Motor neuron (in vitro differentiated cells): ENCODE data around the gene ANHX. TPM values are rescaled to one million over a fixed set of nuclear protein-coding genes. Genes with fewer than 3 reads are reported as not detected.

Source experiments
- ATAC-seq, 8 experiments: fragments of 200-7000 bp; cut with Tn5 transposase; replicated peaks in 6 of 8; 2 replicates each; pipeline ENCODE4 v1.8.0; 2021; ENCODE audit warnings: mild to moderate bottlenecking in 8 of 8, moderate library complexity in 8 of 8
- H3K27ac ChIP-seq, 2 donors: fragments of 250-450 bp; sonication (Bioruptor Pico); 2 replicates each; pipeline ENCODE4 v1.9.0; 2021; ENCODE audit warnings: antibody characterized with exemption in 2 of 2, mild to moderate bottlenecking in 2 of 2, moderate library complexity in 1 of 2
- H3K4me1 ChIP-seq, 2 donors: fragments of 250-450 bp; sonication (Bioruptor Pico); replicated peaks in 1 of 2; 2 replicates each; pipeline ENCODE4 v1.6.1; 2021; ENCODE audit warnings: antibody characterized with exemption in 2 of 2, mild to moderate bottlenecking in 2 of 2, moderate library complexity in 1 of 2
- H3K4me3 ChIP-seq, 5 donors: fragments of 250-450 bp; sonication (Bioruptor Pico); 2 replicates each; pipeline ENCODE4 v1.9.0; 2021; ENCODE audit warnings: antibody characterized with exemption in 5 of 5, mild to moderate bottlenecking in 5 of 5, moderate library complexity in 4 of 5
- WGBS, 10 experiments: fragments of 450-650 bp; shearing (Covaris generic); methylation state at CpG; one replicate each; pipeline ENCODE4 v1.0.0; 2022; 5-methylcytosine and 5-hydroxymethylcytosine counted together
- in situ Hi-C, 9 experiments: fragments of 400-800 bp; cut with MboI; loops; one replicate each; pipeline ENCODE4 v1.15.0; 2021; ENCODE audit warnings: low sequenced_read_pairs in 9 of 9, low pct_unique_long_range_greater_than_20kb in 2 of 9; ENCODE audit not compliant: unreplicated experiment in 9 of 9
- total RNA-seq, 8 experiments: library from RNA; unstranded; fragments of 300-600 nt; gene quantifications; 2 replicates each; pipeline versions ENCODE4 v1.2.3 to v1.2.4, GENCODE V29; 2022

ANHX gene
- total RNA-seq, 8 experiments from 2014 or later, result 0.05 to 0.71 (median 0.11) TPM; not detected in 2

GRCh38 chr12:133190176-133190575 is 45.5 kb downstream of the ANHX start:
- 90 to 100% (median 100%) methylated on average over 1 to 2 of the region's 2 CpGs; no CpG with 5 or more reads in 1 of the 10 experiments for WGBS, 10 experiments
- Histone ChIP-seq H3K4me1 (no peaks in the 10 kb centered on the region), H3K4me3 (no peak overlapping the region), H3K27ac (no peak overlapping the region)
- in situ Hi-C loops, result no loop called here
- no peak for ATAC-seq

DNA sequence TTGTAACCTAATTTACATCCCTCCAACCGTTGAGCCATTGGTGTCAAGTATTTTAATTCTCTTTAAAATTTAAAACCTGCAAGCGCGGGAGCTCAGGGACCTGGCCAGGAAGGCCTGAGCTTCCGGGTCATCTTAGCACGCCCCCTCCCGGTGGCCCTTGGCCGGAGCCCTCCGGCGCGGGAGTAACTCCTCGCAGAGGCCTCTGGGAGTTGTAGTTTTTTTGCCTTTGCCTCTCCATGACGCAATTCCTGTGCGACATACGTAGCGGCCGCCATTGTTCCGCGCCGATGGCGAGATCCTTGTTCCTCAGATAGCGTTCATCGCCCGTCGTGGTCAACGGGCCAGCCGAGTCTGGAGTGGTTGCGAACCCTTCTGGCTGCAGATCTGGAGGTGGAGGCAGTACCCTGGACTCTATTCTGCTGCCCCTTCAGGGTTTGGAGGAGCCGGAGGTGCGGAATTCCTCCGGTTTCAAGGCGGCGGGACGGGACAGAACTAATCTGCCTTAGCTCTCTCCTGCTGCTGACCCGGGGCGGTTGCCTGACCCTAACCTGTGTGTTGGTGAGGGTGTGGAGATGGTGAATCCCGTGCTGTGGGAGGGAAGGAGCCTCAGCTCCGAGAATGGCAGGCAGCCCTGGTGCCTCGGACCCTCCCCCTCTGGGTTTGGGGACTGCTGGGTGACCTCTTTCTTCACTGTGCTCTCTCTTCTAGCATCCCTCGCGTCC is 54.3 kb downstream of the ANHX start, which contains the start of gene ZNF268:
ZNF268 (plus strand) TSS at position 258 of the 722 bp plus-strand sequence. CDS start 503 bp downstream, outside the sequence.
- 3 to 33% (median 5%) methylated on average over 2 to 16 of the region's 40 CpGs; no CpG with 5 or more reads in 3 of the 10 experiments for WGBS, 10 experiments
- in situ Hi-C loops, result no loop called here
- peak; percentile 92 to 99 (median 97) for ATAC-seq
- peaks cover 0 to 5% of the 10 kb centered on the region in 2 donors for H3K4me1 ChIP-seq
- H3K27ac ChIP-seq, result peak within 1 kb of the TSS; percentile 86 to 90
- peak within 1 kb of the TSS; percentile 67 to 92 (median 88) for H3K4me3 ChIP-seq

DNA sequence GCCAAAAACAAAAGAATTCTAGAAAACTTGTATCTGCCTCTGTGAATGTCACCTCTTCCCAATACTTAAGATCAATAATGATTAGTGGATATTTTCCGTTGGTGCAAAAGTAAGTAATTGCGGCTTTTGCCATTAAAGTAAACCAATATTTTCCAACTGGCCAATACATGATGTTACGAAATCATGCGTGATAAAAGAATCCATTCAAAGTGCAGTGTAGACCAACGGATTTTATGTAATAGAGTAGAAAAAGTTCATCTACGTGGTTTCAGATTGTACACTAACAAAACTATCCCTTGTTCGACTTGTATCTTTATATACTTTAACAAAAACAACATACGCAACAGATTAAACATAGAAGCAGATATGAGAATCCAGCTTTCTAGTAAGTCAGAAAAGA is 55.0 kb downstream of the ANHX start:
- Histone ChIP-seq H3K4me3 (no peak overlapping the region), H3K4me1 (peaks cover 0 to 5% of the 10 kb centered on the region in 2 donors), H3K27ac (no peak overlapping the region)
- in situ Hi-C loops, result no loop called here
- 78 to 100% (median 95%) methylated on average over 3 to 8 of the region's 8 CpGs for WGBS, 10 experiments
- ATAC-seq, result no peak

GRCh38 chr12:133174901-133175300 is 60.8 kb downstream of the ANHX start:
- no peak for ATAC-seq
- H3K4me3 ChIP-seq, result no peak overlapping the region
- in situ Hi-C loops, result no loop called here
- H3K27ac ChIP-seq, result no peak overlapping the region
- H3K4me1 ChIP-seq, result no peaks in the 10 kb centered on the region
- 0 to 100% (median 50%) methylated on average over 1 of the region's 1 CpG; no CpG with 5 or more reads in 1 of the 10 experiments for WGBS, 10 experiments

DNA sequence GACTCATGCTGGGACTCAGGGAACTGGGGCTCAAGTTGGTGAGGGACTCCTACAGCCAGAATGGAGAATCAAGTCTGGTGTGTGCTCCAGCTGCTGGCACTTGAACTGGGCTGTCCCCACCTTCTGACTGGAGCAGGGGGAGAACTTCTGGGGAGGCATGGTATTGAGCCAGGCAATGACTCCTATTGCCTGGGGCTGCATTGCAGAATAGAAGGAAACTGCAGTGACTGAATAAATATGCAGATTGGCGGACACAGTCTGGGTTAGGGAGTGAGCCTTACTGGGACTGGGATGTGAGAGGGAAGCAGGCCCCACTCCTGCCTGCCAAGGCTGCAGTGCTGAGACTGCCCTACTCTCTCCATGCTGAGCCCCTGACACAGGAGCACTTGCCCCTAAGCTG is 63.2 kb downstream of the ANHX start:
- Histone ChIP-seq H3K27ac (no peak overlapping the region), H3K4me3 (no peak overlapping the region), H3K4me1 (no peaks in the 10 kb centered on the region)
- peak in 1 of 8 experiments; percentile 74 for ATAC-seq
- in situ Hi-C loops, result no loop called here
- WGBS, 10 experiments, result no CpG with 5 or more reads among the region's 1 CpG

Other genes starting within 250 kb of the ANHX start
- 10 to 100 TPM in 4 of 8 experiments, 1 to 10 TPM in 4; 8.7 to 19.4 (median 10.1) TPM for gene ZNF26, start 249.5 kb downstream of the ANHX start, total RNA-seq
- 10 to 100 TPM; 25.0 to 55.5 (median 51.0) TPM for gene ZNF84, start 198.4 kb downstream of the ANHX start, total RNA-seq
- 10 to 100 TPM; 11.6 to 28.7 (median 24.9) TPM for gene ZNF140, start 155.0 kb downstream of the ANHX start, total RNA-seq
- gene ZNF891, start 105.6 kb downstream of the ANHX start, total RNA-seq, result 1 to 10 TPM; 1.2 to 6.4 (median 4.1) TPM
- 10 to 100 TPM in 7 of 8 experiments, 1 to 10 TPM in 1; 8.6 to 30.4 (median 25.4) TPM for gene ZNF10, start 105.2 kb downstream of the ANHX start, total RNA-seq
- 10 to 100 TPM; 13.6 to 36.3 (median 21.6) TPM for gene ZNF268, start 54.4 kb downstream of the ANHX start, total RNA-seq